Measurements from ENCODE around the gene GRIK4. TPM values are rescaled to one million over a fixed set of nuclear protein-coding genes. Genes with fewer than 3 reads are reported as not detected.

GRIK4 gene
- total and polyA plus RNA-seq, 9 of the 15 experiments (the other 6 are each of a cell fraction or from before 2014, with no cell fraction given), result not detected

DNA sequence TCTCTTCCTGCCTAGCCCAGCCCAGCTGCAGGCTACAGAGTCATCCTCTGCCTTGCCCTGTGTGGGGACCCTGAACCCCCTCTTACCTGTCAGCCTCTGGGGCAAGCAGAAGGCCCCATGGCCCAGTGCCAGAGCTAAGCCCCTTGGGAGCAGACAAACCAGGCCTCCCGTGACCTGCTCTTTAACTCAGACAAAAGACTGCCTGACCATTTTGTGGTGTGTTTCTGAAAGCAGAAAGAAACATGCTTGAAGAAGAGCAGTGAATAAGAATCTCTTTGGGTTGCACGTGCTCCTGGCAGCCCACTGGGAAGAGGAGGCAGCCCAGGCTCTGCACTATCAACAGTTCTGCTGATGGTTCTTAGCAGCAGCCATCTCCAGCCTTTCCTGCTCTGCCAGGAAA, 118.6 kb downstream of the GRIK4 start (continued):
- TF ChIP-seq, protein P1, sequence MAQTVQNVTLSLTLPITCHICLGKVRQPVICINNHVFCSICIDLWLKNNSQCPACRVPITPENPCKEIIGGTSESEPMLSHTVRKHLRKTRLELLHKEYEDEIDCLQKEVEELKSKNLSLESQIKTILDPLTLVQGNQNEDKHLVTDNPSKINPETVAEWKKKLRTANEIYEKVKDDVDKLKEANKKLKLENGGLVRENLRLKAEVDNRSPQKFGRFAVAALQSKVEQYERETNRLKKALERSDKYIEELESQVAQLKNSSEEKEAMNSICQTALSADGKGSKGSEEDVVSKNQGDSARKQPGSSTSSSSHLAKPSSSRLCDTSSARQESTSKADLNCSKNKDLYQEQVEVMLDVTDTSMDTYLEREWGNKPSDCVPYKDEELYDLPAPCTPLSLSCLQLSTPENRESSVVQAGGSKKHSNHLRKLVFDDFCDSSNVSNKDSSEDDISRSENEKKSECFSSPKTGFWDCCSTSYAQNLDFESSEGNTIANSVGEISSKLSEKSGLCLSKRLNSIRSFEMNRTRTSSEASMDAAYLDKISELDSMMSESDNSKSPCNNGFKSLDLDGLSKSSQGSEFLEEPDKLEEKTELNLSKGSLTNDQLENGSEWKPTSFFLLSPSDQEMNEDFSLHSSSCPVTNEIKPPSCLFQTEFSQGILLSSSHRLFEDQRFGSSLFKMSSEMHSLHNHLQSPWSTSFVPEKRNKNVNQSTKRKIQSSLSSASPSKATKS (CRISPR knock-in tag; IDR thresholded peaks at IDR 0.05), result no peak
- TF ChIP-seq CCNT2 (IDR thresholded peaks at IDR 0.05; ENCODE audit: borderline replicate concordance, extremely low read depth, insufficient read length, low read depth, low read length) (no peak), ZNF121 (CRISPR knock-in tag; conservative IDR thresholded peaks at IDR 0.05) (no peak)

DNA sequence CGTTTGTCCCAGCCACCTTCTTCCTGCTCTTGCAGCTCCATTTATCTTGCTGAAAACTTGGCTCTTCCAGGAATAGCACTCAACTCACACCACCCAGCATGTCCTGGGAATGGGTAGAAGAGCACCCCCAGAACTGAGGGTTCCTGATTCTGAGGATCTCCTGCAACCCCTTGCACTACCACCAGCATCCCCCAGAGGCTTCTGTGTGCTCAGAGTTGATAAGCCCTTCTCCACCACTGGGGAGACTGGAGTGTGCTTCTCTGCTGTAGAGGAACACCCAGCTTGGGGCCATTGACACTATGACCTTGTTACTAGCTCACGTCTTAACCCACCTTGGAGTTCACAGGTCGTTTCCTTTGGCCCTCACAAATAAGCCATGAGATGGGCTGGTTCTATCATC, 121.0 kb downstream of the GRIK4 start:
- DNase-seq (ENCODE audit: extremely low read depth in 1 of 4, low spot score in 3 of 4) (peak; percentile 22 to 58 (median 46)), FAIRE-seq (no peak), ATAC-seq (peak; percentile 86)
- no peaks in the 10 kb centered on the region for H3K36me3 ChIP-seq (ENCODE audit: control insufficient read depth, insufficient read depth, low read length)
- no TSS peak for BruUV-seq (replicated peaks)
- no peaks in the 10 kb centered on the region for H3K4me1 ChIP-seq (replicated peaks in 1 of 2; ENCODE audit: control insufficient read depth in 2 of 2, insufficient read depth in 2 of 2, low read length in 2 of 2)
- H3K9me3 ChIP-seq (replicated peaks; ENCODE audit: control insufficient read depth, insufficient read depth, low read depth, low read length), result no peaks in the 10 kb centered on the region
- H3K27ac ChIP-seq (ENCODE audit: extremely low read depth, low read depth, low read length), result no peak overlapping the region
- no peak overlapping the region for H3K9ac ChIP-seq (ENCODE audit: insufficient read depth in 1 of 2, low read depth in 2 of 2, low read length in 2 of 2)
- TF ChIP-seq, protein P2, sequence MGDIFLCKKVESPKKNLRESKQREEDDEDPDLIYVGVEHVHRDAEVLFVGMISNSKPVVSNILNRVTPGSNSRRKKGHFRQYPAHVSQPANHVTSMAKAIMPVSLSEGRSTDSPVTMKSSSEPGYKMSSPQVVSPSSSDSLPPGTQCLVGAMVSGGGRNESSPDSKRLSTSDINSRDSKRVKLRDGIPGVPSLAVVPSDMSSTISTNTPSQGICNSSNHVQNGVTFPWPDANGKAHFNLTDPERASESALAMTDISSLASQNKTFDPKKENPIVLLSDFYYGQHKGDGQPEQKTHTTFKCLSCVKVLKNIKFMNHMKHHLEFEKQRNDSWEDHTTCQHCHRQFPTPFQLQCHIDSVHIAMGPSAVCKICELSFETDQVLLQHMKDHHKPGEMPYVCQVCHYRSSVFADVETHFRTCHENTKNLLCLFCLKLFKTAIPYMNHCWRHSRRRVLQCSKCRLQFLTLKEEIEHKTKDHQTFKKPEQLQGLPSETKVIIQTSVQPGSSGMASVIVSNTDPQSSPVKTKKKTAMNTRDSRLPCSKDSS (IDR thresholded peaks at IDR 0.05; ENCODE audit: low read depth, partially characterized antibody), result no peak
- no peak for TF ChIP-seq EWSR1 (IDR thresholded peaks at IDR 0.05; ENCODE audit: borderline replicate concordance, low read depth, partially characterized antibody)
- TF ChIP-seq, protein P3, sequence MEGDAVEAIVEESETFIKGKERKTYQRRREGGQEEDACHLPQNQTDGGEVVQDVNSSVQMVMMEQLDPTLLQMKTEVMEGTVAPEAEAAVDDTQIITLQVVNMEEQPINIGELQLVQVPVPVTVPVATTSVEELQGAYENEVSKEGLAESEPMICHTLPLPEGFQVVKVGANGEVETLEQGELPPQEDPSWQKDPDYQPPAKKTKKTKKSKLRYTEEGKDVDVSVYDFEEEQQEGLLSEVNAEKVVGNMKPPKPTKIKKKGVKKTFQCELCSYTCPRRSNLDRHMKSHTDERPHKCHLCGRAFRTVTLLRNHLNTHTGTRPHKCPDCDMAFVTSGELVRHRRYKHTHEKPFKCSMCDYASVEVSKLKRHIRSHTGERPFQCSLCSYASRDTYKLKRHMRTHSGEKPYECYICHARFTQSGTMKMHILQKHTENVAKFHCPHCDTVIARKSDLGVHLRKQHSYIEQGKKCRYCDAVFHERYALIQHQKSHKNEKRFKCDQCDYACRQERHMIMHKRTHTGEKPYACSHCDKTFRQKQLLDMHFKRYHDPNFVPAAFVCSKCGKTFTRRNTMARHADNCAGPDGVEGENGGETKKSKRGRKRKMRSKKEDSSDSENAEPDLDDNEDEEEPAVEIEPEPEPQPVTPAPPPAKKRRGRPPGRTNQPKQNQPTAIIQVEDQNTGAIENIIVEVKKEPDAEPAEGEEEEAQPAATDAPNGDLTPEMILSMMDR (IDR thresholded peaks at IDR 0.05 in 2 of 3, conservative IDR thresholded peaks at IDR 0.05 in 1 of 3; ENCODE audit: insufficient read depth in 2 of 3, low read depth in 1 of 3, low read length in 3 of 3), result peak; percentile 37 to 80 (median 38); a peak in 5 of 6 replicates
- no peaks in the 10 kb centered on the region for H3K9me1 ChIP-seq (ENCODE audit: control insufficient read depth, insufficient read depth, low read length)
- H3K27me3 ChIP-seq (ENCODE audit: control insufficient read depth in 2 of 2, insufficient read depth in 2 of 2, low read length in 2 of 2), result peaks cover 22 to 86% of the 10 kb centered on the region in 2 experiments
- in situ Hi-C loops (cut with MboI) (no loop called here), intact Hi-C loops (cut with micrococcal nuclease) (no loop called here)
- no peak overlapping the region for H3K4me2 ChIP-seq (ENCODE audit: insufficient read depth, low read length)
- no peak overlapping the region for H2AFZ ChIP-seq (ENCODE audit: low read depth, low read length)
- H4K20me1 ChIP-seq (replicated peaks; ENCODE audit: control insufficient read depth, insufficient read depth, low read length), result no peaks in the 10 kb centered on the region; the same call in 1 of the 2 replicates
- H3K79me2 ChIP-seq (ENCODE audit: control insufficient read depth, insufficient read depth, low read length), result no peaks in the 10 kb centered on the region
- WGBS (ENCODE audit: insufficient coverage, low coverage, missing lambda C conversion rate), result 4% methylated on average over 3 of the region's 3 CpGs
- POLR2A ChIA-PET, result interaction anchor here (0.7 to 1.0 kb wide), 2 partner anchors 251 to 553 kb away, joined by 3 to 4 read pairs; no protein-coding TSS in a partner anchor
- CTCF ChIA-PET (ENCODE audit: low intra/inter-chr PET ratio), result no interaction called here
- H3K4me3 ChIP-seq, result no peak overlapping the region

Data from K562 (cell line).